ENCODE results near the gene HEXIM2. TPM values are rescaled to one million over a fixed set of nuclear protein-coding genes. Genes with fewer than 3 reads are reported as not detected.

The HEXIM2 gene
- total and polyA plus RNA-seq, 2 of the 13 experiments (the other 11 are each of a cell fraction or from before 2014, with no cell fraction given) = 27.1 to 32.4 TPM

- Histone ChIP-seq H3K4me3 (replicated peaks in 1 of 3; ENCODE audit: insufficient read depth in 1 of 3, low read depth in 2 of 3, low read length in 3 of 3) (no peak overlapping the region), H3K4me2 (ENCODE audit: low read depth, low read length) (no peak overlapping the region), H3K4me1 (ENCODE audit: insufficient read depth, low read length) (peaks cover 64% of the 10 kb centered on the region), H3K27ac (ENCODE audit: extremely low read length, insufficient read depth, low read length) (no peak overlapping the region), H3K9me3 (ENCODE audit: low read length) (no peaks in the 10 kb centered on the region), H3K9ac (ENCODE audit: insufficient read depth, low read depth, low read length) (no peak overlapping the region), H4K20me1 (ENCODE audit: insufficient read depth, low read length) (no peaks in the 10 kb centered on the region), H3K27me3 (ENCODE audit: control insufficient read depth in 1 of 2, insufficient read depth in 2 of 2, low read length in 2 of 2) (no peaks in the 10 kb centered on the region), H2AFZ (ENCODE audit: low read length) (no peak overlapping the region), H3K79me2 (ENCODE audit: insufficient read depth, low read length) (no peaks in the 10 kb centered on the region), H3K36me3 (replicated peaks in 1 of 2; ENCODE audit: control insufficient read depth in 1 of 2, insufficient read depth in 2 of 2, low read length in 2 of 2) (no peaks in the 10 kb centered on the region)
- in situ Hi-C loops (cut with HindIII; ENCODE audit: extremely low pct_ligation_motif_present, low pct_unique_long_range_greater_than_20kb) (no loop called here), intact Hi-C loops (cut with micrococcal nuclease; ENCODE audit: unreplicated experiment) (no loop called here)
- ATAC-seq (no peak), FAIRE-seq (no peak), DNase-seq (ENCODE audit: low spot score) (no peak)
- WGBS (ENCODE audit: low lambda C conversion rate) = 76% methylated on average over 3 of the region's 3 CpGs
- no TSS peak for BruUV-seq (replicated peaks)
- TF ChIP-seq ZNF691 (CRISPR knock-in tag; IDR thresholded peaks at IDR 0.05; ENCODE audit: borderline replicate concordance, low read depth) (peak; percentile 99), CSRNP1 (CRISPR knock-in tag; IDR thresholded peaks at IDR 0.05) (0 out of 2 replicates have a peak, but pooled peaks have one; percentile 30), RCOR2 (CRISPR knock-in tag; IDR thresholded peaks at IDR 0.05) (no peak)
- ChIA-PET CTCF (ENCODE audit: low intra/inter-chr PET ratio, low total read pairs) (no interaction called here), POLR2A (interaction anchor here (0.6 to 24.3 kb wide), 5 partner anchors 19 to 115 kb away, joined by 3 to 2487 read pairs (median 4); partner anchors contain the start of genes HEXIM1, HEXIM2 and NMT1)
These were observed 14.1 kb downstream of the HEXIM2 start for GRCh38 chr17:45175759-45176115.

GRCh38 chr17:45177563-45177962, 15.9 kb downstream of the HEXIM2 start:
- no peak overlapping the region for H2AFZ ChIP-seq (ENCODE audit: low read length)
- no peak overlapping the region for H3K9ac ChIP-seq (ENCODE audit: insufficient read depth, low read depth, low read length)
- H3K27me3 ChIP-seq (ENCODE audit: control insufficient read depth in 1 of 2, insufficient read depth in 2 of 2, low read length in 2 of 2) = no peaks in the 10 kb centered on the region
- no peak for TF ChIP-seq ZNF276 (CRISPR knock-in tag; IDR thresholded peaks at IDR 0.05; ENCODE audit: low read depth)
- H3K4me2 ChIP-seq (ENCODE audit: low read depth, low read length) = peak overlapping the region; percentile 8; the same call in 1 of the 2 replicates
- no peaks in the 10 kb centered on the region for H3K9me3 ChIP-seq (ENCODE audit: low read length)
- peaks cover 52% of the 10 kb centered on the region for H3K4me1 ChIP-seq (ENCODE audit: insufficient read depth, low read length)
- FAIRE-seq = no peak
- CTCF ChIA-PET (ENCODE audit: low intra/inter-chr PET ratio, low total read pairs) = no interaction called here
- 87% methylated on average over 6 of the region's 7 CpGs for WGBS (ENCODE audit: low lambda C conversion rate)
- no peak overlapping the region for H3K27ac ChIP-seq (ENCODE audit: extremely low read length, insufficient read depth, low read length)
- no peaks in the 10 kb centered on the region for H3K79me2 ChIP-seq (ENCODE audit: insufficient read depth, low read length)
- no peaks in the 10 kb centered on the region for H3K36me3 ChIP-seq (replicated peaks in 1 of 2; ENCODE audit: control insufficient read depth in 1 of 2, insufficient read depth in 2 of 2, low read length in 2 of 2)
- DNase-seq (ENCODE audit: low spot score) = no peak
- POLR2A ChIA-PET = interaction anchor here (2.5 to 24.3 kb wide), 2 partner anchors 20 to 23 kb away, joined by 11 to 2487 read pairs; partner anchors contain the start of genes HEXIM1 and HEXIM2
- in situ Hi-C loops (cut with HindIII; ENCODE audit: extremely low pct_ligation_motif_present, low pct_unique_long_range_greater_than_20kb) (no loop called here), intact Hi-C loops (cut with micrococcal nuclease; ENCODE audit: unreplicated experiment) (no loop called here)
- no peak overlapping the region for H3K4me3 ChIP-seq (replicated peaks in 1 of 3; ENCODE audit: insufficient read depth in 1 of 3, low read depth in 2 of 3, low read length in 3 of 3)
- H4K20me1 ChIP-seq (ENCODE audit: insufficient read depth, low read length) = no peaks in the 10 kb centered on the region
- no TSS peak for BruUV-seq (replicated peaks)
- ATAC-seq = no peak
